ENCODE data around the gene FBXL2.

Gene FBXL2

GRCh38 chr3:33417066-33417673 lies 139.9 kb downstream of the FBXL2 start:
- TF ChIP-seq, protein P1, sequence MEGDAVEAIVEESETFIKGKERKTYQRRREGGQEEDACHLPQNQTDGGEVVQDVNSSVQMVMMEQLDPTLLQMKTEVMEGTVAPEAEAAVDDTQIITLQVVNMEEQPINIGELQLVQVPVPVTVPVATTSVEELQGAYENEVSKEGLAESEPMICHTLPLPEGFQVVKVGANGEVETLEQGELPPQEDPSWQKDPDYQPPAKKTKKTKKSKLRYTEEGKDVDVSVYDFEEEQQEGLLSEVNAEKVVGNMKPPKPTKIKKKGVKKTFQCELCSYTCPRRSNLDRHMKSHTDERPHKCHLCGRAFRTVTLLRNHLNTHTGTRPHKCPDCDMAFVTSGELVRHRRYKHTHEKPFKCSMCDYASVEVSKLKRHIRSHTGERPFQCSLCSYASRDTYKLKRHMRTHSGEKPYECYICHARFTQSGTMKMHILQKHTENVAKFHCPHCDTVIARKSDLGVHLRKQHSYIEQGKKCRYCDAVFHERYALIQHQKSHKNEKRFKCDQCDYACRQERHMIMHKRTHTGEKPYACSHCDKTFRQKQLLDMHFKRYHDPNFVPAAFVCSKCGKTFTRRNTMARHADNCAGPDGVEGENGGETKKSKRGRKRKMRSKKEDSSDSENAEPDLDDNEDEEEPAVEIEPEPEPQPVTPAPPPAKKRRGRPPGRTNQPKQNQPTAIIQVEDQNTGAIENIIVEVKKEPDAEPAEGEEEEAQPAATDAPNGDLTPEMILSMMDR (IDR thresholded peaks at IDR 0.05; ENCODE audit: low read depth, low read length): no peak
- H3K4me3 ChIP-seq (ENCODE audit: low read depth, low read length): no peak overlapping the region

DNA sequence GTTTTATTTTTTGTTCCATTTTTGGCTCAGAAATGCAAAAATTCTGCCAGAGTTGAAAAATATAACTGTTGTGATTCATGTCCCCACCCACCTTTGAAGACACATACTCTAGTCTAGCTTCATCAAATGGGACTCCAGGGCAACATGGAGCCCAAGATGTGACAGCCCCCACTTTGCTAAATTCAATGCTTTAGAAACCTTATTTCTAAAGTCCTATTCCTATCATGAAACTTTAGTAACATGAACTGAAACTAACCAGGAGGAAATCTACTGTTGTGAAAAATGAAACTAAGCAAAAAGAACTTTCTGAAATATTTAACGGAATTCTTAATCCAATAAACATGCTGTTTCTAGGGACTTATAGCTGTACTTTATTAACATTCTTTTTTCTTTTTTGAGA lies 142.7 kb downstream of the FBXL2 start:
- TF ChIP-seq, protein P1 (IDR thresholded peaks at IDR 0.05; ENCODE audit: low read depth, low read length): no peak
- H3K4me3 ChIP-seq (ENCODE audit: low read depth, low read length): no peak overlapping the region

DNA sequence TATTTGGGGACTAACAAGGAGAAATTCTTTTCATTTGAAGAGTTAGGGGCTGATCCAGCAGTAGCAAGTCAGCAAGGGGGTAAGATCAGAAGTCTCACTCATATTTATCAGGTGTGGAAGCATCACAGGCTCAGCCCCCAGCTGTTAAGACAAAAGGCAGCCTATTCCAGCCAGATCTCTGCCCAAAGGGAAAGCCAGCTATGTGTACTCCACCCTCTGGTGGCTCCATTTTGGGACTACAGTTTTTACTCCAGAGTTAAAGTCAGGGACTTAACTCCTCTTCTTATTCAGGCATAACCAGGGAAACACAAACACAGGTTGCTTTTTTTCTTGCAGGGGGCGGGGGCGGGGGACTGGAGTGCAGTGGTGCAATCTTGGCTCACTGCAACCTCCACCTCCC lies 143.7 kb downstream of the FBXL2 start:
- H3K4me3 ChIP-seq (ENCODE audit: low read depth, low read length): no peak overlapping the region
- TF ChIP-seq, protein P1 (IDR thresholded peaks at IDR 0.05; ENCODE audit: low read depth, low read length): no peak

GRCh38 chr3:33424606-33425452 lies 147.6 kb downstream of the FBXL2 start:
- TF ChIP-seq, protein P1 (IDR thresholded peaks at IDR 0.05; ENCODE audit: low read depth, low read length): no peak

GRCh38 chr3:33425453-33425852 lies 148.2 kb downstream of the FBXL2 start:
- TF ChIP-seq, protein P1 (IDR thresholded peaks at IDR 0.05; ENCODE audit: low read depth, low read length): no peak
- H3K4me3 ChIP-seq (ENCODE audit: low read depth, low read length): no peak overlapping the region

More at GRCh38 chr3:33424606-33425452, 147.6 kb downstream of the FBXL2 start:
- no peak overlapping the region for H3K4me3 ChIP-seq (ENCODE audit: low read depth, low read length)

DNA sequence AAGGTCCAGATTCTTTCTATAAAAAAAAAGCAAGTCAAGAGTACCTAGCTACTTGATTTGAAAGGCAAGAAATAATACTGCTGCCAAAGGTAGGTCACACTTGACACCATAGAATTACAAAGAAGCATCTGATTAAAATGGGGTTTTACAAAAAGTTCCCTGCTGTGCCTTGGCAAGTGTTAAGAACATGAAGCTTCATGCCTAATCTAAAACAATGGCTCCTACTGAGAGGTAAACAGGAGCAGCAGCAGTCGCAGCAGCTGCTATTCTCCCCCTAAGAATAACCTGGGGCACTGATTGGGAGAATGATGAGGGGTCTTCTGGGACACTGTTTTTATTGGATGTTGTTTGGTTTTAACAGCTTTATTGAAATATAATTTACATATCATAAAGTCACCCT lies 148.8 kb downstream of the FBXL2 start:
- no peak overlapping the region for H3K4me3 ChIP-seq (ENCODE audit: low read depth, low read length)
- TF ChIP-seq, protein P1 (IDR thresholded peaks at IDR 0.05; ENCODE audit: low read depth, low read length): no peak

All from WI38 (cell line).